Stimulated activated CD4-positive, alpha-beta T cell treated with anti-CD3 and anti-CD28 coated beads, Interleukin-2, amount 100 ng/mL, for 48 hours (primary cell): ENCODE data around the gene PTCHD1.
A peak's percentile ranks its signal among the peaks of the same experiment; 100 is the strongest.

Source experiments
- DNase-seq, 2 donors: peaks; one replicate each; pipeline ENCODE4 v3.0.0-alpha.2; 2020

PTCHD1 gene

GRCh38 chrX:23334848-23335599 lies at the start of gene PTCHD1:
Gene PTCHD1 (plus strand): TSS chrX:23334849. CDS start chrX:23334876, 27 bp downstream.
- no peak for DNase-seq

DNA sequence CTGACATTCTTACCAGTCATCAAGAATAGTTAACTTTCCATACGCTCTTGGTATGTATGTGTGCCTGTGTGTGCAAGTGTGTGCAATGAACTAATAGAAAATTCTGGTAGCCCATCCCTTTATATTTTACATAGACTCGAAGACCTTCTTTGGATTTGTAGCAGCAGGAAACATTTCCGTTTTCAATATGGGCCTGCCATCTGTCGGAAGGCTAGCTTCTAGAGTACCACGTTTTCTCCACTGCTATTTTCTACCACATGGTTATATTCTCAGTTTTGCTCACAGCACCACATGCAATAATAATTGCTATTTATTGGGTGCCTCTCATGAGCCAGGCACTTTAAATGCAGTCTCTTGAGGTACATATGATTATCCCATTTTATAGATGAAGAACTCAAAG lies 47.9 kb upstream of the PTCHD1 start:
- no peak for DNase-seq

- no peak for DNase-seq
These were observed 47.4 kb upstream of the PTCHD1 start for GRCh38 chrX:23287191-23287725.

DNA sequence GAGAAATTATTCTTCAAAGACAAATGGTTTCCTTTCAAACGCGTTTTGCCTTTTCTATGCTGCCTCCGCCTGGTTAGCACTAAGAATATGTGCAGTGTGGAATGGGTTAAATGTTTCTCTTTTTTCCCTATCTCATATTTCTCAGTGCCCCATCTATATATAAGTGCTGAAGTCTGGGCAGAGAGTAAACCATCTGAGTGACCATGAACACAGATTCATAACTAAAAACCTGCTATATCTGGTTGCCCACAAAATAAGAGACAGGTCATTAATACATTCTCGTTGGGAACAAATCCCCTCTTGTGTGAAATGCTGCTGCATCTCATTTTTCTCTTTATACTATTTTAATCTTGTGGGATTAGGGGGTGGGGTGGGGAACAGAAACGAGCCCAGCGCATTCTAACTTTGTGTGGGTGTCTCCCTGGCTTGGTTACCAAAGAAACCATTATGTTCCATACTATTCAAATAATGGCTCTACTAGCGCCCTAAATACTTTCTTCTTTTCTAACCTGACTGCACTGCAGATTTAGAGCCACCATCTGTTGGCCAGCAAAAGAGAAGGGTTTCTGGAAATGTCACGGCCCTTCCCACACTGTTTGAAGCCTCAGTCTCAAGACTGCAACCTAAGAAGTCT lies 42.2 kb upstream of the PTCHD1 start:
- no peak for DNase-seq

GRCh38 chrX:23292988-23293651 lies 41.5 kb upstream of the PTCHD1 start:
- no peak for DNase-seq

- DNase-seq: no peak
These were observed 29.8 kb upstream of the PTCHD1 start for GRCh38 chrX:23304881-23305280.

DNA sequence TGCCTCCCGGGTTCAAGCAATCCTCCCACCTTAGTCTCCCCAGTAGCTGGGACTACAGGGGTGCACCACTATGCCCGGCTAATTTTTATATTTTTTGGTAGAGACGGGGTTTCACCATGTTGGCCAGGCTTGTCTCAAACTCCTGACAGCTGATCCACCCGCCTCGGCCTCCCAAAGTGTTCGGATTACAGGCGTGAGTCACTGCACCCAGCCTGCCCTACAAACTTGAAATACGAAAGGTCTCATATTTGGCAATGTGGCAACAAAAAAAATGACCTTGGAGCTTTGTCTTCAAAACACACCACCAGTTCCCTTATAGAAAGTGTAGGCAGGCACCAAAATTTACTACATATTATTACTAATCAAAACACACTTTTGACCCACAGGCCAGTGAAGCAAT lies 22.9 kb upstream of the PTCHD1 start:
- DNase-seq: no peak

- DNase-seq: no peak
These were observed 22.5 kb upstream of the PTCHD1 start for GRCh38 chrX:23312136-23312535.

DNA sequence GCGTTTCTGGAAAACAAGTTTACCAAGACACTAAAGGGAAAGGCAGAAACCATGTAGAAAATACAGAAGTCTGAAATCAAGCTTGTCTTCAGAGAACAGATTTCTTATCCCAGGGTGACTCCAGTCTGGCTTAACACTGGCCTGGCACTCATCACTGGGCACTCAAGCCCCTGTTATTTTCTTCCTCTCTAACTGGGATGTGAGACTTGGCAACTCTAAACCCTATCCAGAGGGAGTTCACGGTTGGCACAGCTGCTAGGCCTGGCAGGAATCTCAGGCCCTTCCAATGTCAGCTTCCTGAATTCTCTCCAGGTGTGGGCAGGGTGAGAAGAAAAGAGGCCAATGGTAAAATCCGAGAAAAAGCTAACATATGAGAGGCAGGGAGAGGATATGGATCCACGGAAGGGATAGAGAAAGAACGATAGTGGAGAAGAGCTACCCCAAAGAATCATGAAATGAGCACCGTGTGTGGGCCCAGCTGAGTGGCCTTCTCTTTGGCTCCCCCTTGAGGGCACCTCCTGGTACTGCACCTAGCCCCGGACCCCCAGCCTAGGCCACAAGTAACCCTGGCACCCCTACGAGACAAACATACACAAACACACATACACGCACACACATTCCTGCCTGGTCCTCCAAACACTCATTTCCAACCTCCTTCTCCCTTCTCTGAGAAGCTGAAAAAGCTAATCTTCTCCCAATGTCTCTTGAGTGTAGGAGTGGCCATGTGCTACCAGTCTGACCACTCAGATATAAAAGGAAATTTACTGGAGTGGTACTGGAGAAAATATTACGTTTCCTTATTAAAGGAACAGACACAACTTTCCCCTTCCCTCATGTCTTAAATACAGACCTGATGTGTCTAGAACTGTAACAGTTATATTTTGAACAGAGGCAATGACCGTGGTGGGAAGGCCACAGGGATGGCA lies 16.6 kb upstream of the PTCHD1 start:
- peak; percentile 11 to 49 for DNase-seq

- DNase-seq: no peak
These were observed 7.5 kb upstream of the PTCHD1 start for GRCh38 chrX:23327104-23327503.

GRCh38 chrX:23331701-23332100 lies 2.9 kb upstream of the PTCHD1 start:
- no peak for DNase-seq

DNA sequence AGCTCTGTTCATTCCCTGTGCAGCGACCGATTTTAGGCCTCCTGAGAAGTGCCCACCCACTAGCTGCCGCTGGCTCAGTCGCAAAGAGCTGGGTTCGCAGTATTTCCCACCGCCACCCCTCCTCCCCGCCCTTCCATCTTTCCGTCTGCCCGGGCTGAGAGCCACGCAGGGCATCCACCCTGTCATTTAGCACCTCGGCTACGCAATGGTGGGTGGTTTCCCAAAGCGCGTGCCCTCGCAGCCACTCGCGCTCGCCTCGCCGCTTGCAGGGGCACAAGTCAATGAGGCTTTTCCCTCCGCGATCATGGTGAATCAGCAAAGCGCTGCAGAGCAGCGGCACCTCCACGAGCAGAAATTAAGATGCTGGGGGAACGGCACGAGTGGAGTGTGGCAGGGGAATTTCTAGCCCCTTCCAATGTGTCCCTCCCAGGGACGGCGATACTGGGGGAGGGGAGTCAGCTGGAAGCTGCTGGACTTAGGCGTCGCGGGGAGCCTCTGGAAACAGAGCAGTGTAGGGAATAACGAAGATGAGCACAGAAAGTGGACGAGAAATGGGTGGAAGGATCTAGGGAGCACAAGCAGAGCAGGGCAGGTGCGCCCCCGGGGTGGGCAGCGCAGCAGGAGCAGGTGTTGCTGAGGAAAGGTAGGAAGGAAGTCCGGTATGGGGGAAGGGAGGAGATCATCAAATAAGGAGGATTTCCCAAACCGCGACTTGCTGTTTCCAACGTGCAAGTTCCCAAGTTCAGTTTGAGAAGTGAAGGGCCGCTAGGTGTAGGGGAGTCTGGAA lies 2.4 kb upstream of the PTCHD1 start:
- no peak for DNase-seq

GRCh38 chrX:23332888-23333821 lies 1.5 kb upstream of the PTCHD1 start:
- DNase-seq: no peak

- no peak for DNase-seq
These were observed 668 bp upstream of the PTCHD1 start for GRCh38 chrX:23333842-23334520.

- no peak for DNase-seq
These were observed 165 bp upstream of the PTCHD1 start for GRCh38 chrX:23334521-23334847.

GRCh38 chrX:23338334-23338733 lies 3.7 kb downstream of the PTCHD1 start:
- DNase-seq: no peak

DNA sequence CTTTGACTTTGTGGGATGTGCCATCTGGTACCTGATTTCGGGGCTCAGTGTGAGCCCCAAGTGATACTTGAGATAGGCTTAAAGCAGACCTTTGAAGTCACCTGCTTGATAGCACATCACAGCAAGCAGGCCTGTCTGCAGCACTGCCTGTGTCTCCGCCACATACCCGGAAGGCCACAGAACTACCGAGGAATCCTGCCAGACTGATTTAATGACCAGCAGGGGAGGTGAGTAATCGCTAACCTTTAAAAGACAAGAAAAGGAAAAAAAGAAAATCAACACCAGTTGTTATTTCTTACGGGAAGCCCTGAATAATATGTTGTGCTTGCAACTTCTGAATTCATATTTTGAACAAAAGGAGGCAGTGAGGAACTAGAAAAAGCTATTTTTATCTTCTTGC lies 6.8 kb downstream of the PTCHD1 start:
- DNase-seq: no peak

GRCh38 chrX:23344238-23344903 lies 9.7 kb downstream of the PTCHD1 start:
- DNase-seq: no peak

DNA sequence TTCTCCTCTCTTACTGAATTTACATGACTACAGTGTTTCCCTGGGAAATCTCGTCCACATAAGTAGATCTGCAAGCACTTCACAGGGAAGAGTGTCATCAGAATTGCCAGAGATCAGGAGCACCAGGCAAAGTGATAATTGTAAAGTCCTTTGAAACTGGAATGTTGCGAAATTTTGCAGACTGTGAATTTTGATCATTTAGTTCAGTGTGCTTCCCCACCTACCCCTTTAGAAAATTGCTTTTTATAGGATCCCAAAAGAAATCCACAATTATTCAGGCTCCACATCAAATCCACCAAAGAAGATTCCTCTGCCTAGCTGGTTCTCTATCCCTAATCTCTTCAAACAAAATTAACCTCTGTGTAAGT lies 10.2 kb downstream of the PTCHD1 start:
- DNase-seq: no peak

DNA sequence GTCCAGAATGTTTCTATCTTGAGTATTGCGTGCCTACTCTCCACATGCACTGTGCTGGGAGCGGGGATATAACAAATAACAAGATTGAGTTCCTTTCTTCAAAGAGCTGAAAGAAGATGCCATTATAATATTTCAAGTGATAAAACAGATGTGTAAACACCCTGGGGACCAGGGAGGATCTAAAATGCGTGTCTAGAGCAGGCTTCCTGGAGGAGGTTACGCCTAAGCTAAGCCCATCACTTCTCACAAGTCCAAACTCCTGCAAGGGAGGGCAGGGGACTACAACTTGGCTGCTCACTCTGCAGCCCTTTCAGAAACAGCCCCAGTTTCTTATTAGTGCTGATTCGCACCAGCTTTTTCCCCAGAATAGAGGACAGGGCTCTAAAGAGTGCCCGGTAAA lies 21.5 kb downstream of the PTCHD1 start:
- no peak for DNase-seq
